GM12878 (cell line): ENCODE data around the gene HELZ.

Experiments
- CEBPZ ChIP-seq: fragments of 150-350 bp; IDR thresholded peaks from 2 replicates; pipeline ENCODE4 v1.6.1; 2016; ENCODE audit warnings: low read depth, low read length
- CHD2 ChIP-seq: IDR thresholded peaks from 2 replicates; pipeline ENCODE4 v1.6.1; 2011; ENCODE audit warnings: low read depth, low read length, improper control_type of control experiment, borderline replicate concordance
- CTCF ChIP-seq, 3 experiments: IDR thresholded peaks in 2 of 3; conservative IDR thresholded peaks in 1 of 3; 2 replicates each; pipeline ENCODE4 v1.5.1; 2011; ENCODE audit warnings: low read depth in 3 of 3, low read length in 3 of 3, mild to moderate bottlenecking in 3 of 3, control low read depth in 2 of 3, moderate library complexity in 2 of 3, inconsistent platforms in 1 of 3, mixed read lengths in 1 of 3; ENCODE audit not compliant: control insufficient read depth in 2 of 3, insufficient read depth in 1 of 3; ENCODE audit errors: extremely low read depth in 1 of 3
- EP300 ChIP-seq, 2 experiments: fragments of 150-350 bp in 1 of 2; IDR thresholded peaks; 2 replicates each; pipeline ENCODE4 v1.6.1; 2011 to 2012; ENCODE audit warnings: low read depth in 2 of 2, low read length in 2 of 2, borderline replicate concordance in 1 of 2, improper control_type of control experiment in 1 of 2, inconsistent platforms in 1 of 2; ENCODE audit not compliant: control insufficient read depth in 1 of 2
- MAX ChIP-seq: IDR thresholded peaks from 2 replicates; pipeline ENCODE4 v1.6.1; 2012; ENCODE audit warnings: low read depth, low read length, improper control_type of control experiment
- NFYA ChIP-seq: IDR thresholded peaks from 2 replicates; pipeline ENCODE4 v1.6.1; 2011; ENCODE audit warnings: low read depth, mild to moderate bottlenecking, low read length, improper control_type of control experiment, borderline replicate concordance
- POLR2A ChIP-seq: IDR thresholded peaks from 2 replicates; pipeline ENCODE4 v1.6.1; 2011; ENCODE audit warnings: low read depth, mild to moderate bottlenecking, low read length
- RBBP5 ChIP-seq: fragments of 200-600 bp; sonication (generic); conservative IDR thresholded peaks from 2 replicates; pipeline ENCODE4 v1.6.1; 2016
- RFX5 ChIP-seq: IDR thresholded peaks from 2 replicates; pipeline ENCODE4 v1.6.1; 2011; ENCODE audit warnings: low read depth, low read length, improper control_type of control experiment
- TF ChIP-seq, protein P1 (sequence below): IDR thresholded peaks from 2 replicates; pipeline ENCODE4 v1.6.1; 2012; ENCODE audit warnings: low read depth, low read length, improper control_type of control experiment

DNA sequence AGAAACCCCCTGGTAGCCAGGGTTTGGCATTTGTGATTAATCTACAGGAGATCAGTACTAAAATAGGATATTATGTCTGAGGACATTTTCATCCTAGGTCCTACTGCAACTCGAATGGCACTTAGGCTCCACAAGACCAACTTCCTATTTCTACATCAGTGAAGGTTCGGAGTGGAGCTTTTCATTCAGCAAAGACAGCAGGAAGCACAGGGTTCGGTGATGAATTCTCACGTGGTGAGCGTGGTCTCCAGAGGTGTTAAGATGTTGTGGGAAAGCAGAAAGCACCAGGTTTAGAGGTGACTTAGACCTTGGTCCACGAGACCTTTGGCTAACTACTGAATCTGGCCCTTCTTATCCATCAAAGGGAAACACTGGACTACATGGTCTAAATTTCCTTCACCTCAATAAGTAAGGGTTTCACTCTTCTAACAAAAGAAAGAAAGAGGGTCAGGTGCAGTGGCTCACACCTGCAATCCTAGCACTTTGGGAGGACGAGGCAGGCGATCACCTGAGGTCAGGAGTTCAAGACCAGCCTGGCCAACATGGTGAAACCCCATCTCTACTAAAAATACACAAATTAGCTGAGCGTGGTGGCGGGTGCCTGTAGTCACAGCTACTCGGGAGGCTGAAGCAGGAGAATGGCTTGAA lies 13.9 kb upstream of the HELZ start:
- TF ChIP-seq CHD2 (no peak), MAX (no peak), CTCF (IDR thresholded peaks at IDR 0.05 in 2 of 3, conservative IDR thresholded peaks at IDR 0.05 in 1 of 3; ENCODE audit: control insufficient read depth in 2 of 3, extremely low read depth in 1 of 3, insufficient read depth in 1 of 3, low read depth in 3 of 3, low read length in 3 of 3) (no peak), EP300 (IDR thresholded peaks at IDR 0.05; ENCODE audit: borderline replicate concordance in 1 of 2, control insufficient read depth in 1 of 2, low read depth in 2 of 2, low read length in 2 of 2) (no peak), NFYA (no peak), RBBP5 (no peak), RFX5 (no peak), CEBPZ (no peak), POLR2A (no peak)
- TF ChIP-seq, protein P1, sequence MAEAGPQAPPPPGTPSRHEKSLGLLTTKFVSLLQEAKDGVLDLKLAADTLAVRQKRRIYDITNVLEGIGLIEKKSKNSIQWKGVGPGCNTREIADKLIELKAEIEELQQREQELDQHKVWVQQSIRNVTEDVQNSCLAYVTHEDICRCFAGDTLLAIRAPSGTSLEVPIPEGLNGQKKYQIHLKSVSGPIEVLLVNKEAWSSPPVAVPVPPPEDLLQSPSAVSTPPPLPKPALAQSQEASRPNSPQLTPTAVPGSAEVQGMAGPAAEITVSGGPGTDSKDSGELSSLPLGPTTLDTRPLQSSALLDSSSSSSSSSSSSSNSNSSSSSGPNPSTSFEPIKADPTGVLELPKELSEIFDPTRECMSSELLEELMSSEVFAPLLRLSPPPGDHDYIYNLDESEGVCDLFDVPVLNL = no peak
